Activated naive CD8-positive, alpha-beta T cell treated with anti-CD3 and anti-CD28 coated beads, Interleukin-2, amount 50 U/mL, for 24 hours (primary cell): ENCODE data around the gene KIF3C.
"Not testable (repeated sequence)": the region's sequence is repeated elsewhere in the genome, so short reads cannot be mapped to it uniquely, and the experiment has no call there.

ENCODE experiments used
- ATAC-seq: fragments of 150-1000 bp; cut with Tn5 transposase; one replicate; pipeline ENCODE4 v1.10.0; 2021
- DNase-seq: peaks from one replicate; pipeline ENCODE4 v3.0.0; 2021
- H3K27ac Mint-ChIP-seq: one replicate; pipeline ENCODE4 v1.8.0; 2021; ENCODE audit warnings: mild to moderate bottlenecking, mixed read lengths
- H3K27me3 Mint-ChIP-seq: one replicate; pipeline ENCODE4 v1.8.0; 2021; ENCODE audit warnings: mixed read lengths
- H3K36me3 Mint-ChIP-seq: one replicate; pipeline ENCODE4 v1.8.0; 2021; ENCODE audit warnings: low read depth, mixed read lengths
- H3K4me1 Mint-ChIP-seq: one replicate; pipeline ENCODE4 v1.8.0; 2021; ENCODE audit warnings: mixed read lengths
- H3K4me3 Mint-ChIP-seq: one replicate; pipeline ENCODE4 v1.8.0; 2021; ENCODE audit warnings: mild to moderate bottlenecking, moderate library complexity, mixed read lengths
- H3K9me3 Mint-ChIP-seq: one replicate; pipeline ENCODE4 v1.8.0; 2021; ENCODE audit warnings: mixed read lengths

Gene KIF3C

DNA sequence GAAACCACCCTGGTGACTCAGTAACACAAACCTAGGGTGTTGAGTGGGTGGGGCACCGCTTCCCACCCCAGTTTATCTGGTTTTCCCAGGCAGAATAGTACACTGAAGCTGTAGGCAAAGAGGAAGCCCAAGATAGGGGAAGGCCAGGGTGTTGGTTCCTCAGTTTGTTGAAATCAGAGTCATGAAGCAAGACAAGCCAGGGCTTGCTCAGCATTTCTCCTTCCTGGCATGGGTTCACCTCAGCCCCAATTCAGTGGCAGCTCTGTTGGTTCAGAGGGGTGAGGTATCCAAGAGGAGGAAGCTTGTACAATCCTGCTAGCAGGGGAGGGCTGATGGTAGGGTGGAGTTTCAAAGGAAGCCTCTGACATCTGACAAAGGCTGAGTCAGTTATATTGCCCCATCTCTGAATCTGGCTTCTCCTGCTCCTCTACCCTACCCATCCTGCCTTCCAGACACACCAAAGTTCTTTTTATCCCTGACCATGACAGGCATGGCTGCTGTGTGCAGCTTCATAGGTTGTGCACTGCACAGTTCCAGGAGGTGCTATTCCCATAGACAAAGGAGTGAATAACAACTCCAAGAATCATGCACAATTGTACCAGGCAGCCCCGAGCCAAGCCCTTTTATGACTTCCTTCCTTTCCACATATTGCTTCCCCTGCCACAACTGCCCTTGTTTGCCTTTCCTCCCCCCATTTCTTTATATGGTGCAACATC, 26.7 kb upstream of the KIF3C start:
- ATAC-seq (no peak), DNase-seq (no peak)
- Mint-ChIP-seq H3K4me1 (no peaks in the 10 kb centered on the region), H3K36me3 (no peaks in the 10 kb centered on the region), H3K27ac (no peak overlapping the region), H3K27me3 (no peaks in the 10 kb centered on the region), H3K9me3 (peaks cover 3% of the 10 kb centered on the region), H3K4me3 (no peak overlapping the region)

DNA sequence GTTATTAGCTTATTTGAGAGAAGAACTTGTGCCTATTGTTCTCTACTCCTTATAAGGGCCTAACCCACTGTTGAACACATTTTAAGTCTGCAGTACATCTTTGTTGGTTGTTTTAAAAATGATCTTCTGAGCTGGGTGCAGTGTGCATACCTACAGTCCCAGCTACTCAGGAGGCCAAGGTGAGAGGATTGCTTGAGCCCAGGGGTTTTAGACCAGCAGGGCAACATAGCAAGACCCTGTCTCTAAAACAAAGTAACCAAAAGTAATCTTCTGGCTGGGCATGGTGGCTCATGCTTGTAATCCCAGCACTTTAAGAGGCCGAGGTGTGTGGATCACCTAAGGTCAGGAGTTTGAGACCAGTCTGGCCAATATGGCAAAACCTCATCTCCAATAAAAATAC, 25.8 kb upstream of the KIF3C start:
- Mint-ChIP-seq H3K4me1 (no peaks in the 10 kb centered on the region), H3K4me3 (no peak overlapping the region)
- ATAC-seq, result no peak

DNA sequence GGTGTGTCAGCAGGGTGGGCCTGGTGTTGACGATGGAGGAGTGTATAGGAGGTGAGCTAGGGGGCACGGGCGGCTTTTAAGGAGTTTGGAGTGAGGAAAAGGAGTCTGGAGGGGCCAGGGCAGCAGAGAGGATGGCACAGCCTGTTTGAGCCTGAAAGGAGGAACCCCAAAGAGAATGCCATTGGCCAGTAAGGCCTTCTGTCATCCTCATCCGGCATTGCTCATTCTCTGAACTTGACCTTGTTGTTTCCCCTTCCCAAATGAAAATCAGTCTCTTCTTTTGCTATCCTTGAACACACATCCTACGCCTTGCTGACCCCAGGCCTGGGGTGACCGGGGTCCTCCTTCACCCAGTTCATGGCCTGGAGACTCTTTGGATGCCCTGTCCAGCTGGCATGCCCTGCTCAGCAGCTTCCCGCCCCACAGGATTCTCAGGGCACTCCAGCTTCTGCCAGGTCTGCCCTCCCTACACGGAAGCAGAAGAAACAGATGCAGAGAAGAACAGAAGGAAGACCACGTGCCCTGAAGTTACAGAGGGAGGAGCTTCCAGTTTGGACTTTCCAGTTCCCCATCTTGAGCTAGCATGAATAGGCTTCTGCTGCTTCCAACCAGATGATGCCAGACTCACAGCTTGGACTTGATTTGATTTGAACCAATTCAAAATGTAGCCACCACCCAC, 20.5 kb upstream of the KIF3C start:
- no peak for DNase-seq
- H3K36me3 Mint-ChIP-seq, result no peaks in the 10 kb centered on the region
- H3K9me3 Mint-ChIP-seq, result no peaks in the 10 kb centered on the region
- H3K27ac Mint-ChIP-seq, result no peak overlapping the region
- H3K4me3 Mint-ChIP-seq, result no peak overlapping the region
- no peaks in the 10 kb centered on the region for H3K4me1 Mint-ChIP-seq
- ATAC-seq, result no peak
- peaks cover 2% of the 10 kb centered on the region for H3K27me3 Mint-ChIP-seq

More for the DNA sequence above, 25.8 kb upstream of the KIF3C start:
- no peak for DNase-seq
- H3K27ac Mint-ChIP-seq, result no peak overlapping the region
- H3K9me3 Mint-ChIP-seq, result peaks cover 3% of the 10 kb centered on the region
- H3K27me3 Mint-ChIP-seq, result no peaks in the 10 kb centered on the region
- H3K36me3 Mint-ChIP-seq, result no peaks in the 10 kb centered on the region

DNA sequence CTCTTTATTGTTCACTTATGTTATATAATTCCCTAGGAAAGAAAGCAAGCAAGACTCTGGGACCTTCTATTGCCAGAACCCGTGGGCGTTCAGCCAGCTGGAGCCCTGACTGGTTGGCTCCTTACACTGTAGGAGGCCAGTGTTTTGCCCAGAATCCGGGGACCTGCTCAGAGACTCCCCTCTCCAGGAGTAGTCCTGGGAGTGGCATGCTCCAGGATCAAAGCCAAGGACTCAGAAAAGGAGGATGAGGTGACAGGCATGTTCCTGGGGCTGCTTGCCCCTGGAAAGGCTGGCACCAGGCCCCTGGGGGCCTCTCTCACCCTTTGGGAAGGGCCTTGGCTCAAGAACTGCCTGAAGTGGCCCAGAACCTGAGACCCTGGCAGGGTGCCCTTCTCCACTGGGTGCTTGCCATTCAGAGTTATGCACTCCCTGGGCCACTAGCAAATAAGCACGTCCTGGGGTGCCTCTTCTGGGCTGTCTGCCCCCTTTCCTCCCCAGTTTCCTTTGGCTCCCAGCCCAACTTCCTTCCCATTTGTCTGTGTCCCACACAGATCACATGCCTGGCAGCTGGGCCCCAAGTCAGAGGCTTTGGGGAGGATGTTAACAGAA, 19.6 kb upstream of the KIF3C start:
- Mint-ChIP-seq H3K9me3 (no peaks in the 10 kb centered on the region), H3K36me3 (no peaks in the 10 kb centered on the region), H3K4me1 (no peaks in the 10 kb centered on the region), H3K4me3 (no peak overlapping the region), H3K27me3 (peaks cover 2% of the 10 kb centered on the region), H3K27ac (no peak overlapping the region)
- ATAC-seq, result no peak
- DNase-seq, result no peak

DNA sequence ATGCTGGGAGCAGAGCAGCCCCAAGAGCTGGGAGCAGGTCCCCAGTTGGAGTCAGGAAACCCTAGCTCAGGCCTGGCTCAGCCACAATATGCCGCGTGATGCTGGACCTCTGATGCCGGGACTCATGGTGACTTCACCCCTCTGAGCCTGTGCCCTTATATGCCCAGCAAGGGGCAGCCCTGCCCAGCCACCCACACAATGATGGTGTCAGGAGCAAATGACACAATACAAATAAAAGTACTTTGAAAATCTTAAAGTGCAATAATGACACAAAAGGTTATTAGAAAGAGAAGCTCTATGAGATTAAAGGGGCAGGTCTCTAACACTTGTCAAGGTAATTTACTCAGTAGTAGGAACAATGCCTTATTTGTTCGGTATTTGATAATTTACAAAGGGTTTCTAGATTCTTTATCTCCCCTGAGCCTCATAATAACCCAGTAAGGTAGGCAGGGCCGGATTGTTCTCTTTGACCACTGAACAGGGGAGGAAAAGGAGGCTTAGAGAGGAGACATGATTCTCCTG, 18.3 kb upstream of the KIF3C start:
- Mint-ChIP-seq H3K4me3 (no peak overlapping the region), H3K36me3 (no peaks in the 10 kb centered on the region), H3K9me3 (no peaks in the 10 kb centered on the region), H3K4me1 (no peaks in the 10 kb centered on the region), H3K27me3 (peaks cover 2% of the 10 kb centered on the region), H3K27ac (no peak overlapping the region)
- ATAC-seq, result no peak
- no peak for DNase-seq

DNA sequence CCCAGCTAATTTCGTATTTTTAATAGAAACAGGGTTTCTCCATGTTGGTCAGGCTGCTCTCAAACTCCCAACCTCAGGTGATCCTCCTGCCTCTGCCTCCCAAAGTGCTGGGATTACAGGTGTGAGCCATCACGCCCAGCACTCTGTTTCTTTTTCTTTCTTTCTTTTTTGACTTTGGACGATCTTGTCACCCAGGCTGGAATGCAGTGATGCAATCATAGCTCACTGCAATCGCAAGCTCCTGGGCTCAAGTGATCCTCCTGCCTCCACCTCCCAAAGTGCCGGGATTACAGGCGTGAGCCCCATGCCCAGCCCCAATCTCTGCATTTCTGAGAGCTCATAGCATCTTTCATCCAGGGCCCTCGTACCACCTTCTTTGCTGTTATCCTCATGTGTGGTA, 17.1 kb upstream of the KIF3C start:
- H3K27ac Mint-ChIP-seq, H3K27me3 Mint-ChIP-seq, H3K4me1 Mint-ChIP-seq, H3K9me3 Mint-ChIP-seq, DNase-seq, H3K36me3 Mint-ChIP-seq, ATAC-seq, H3K4me3 Mint-ChIP-seq: not testable (repeated sequence)

DNA sequence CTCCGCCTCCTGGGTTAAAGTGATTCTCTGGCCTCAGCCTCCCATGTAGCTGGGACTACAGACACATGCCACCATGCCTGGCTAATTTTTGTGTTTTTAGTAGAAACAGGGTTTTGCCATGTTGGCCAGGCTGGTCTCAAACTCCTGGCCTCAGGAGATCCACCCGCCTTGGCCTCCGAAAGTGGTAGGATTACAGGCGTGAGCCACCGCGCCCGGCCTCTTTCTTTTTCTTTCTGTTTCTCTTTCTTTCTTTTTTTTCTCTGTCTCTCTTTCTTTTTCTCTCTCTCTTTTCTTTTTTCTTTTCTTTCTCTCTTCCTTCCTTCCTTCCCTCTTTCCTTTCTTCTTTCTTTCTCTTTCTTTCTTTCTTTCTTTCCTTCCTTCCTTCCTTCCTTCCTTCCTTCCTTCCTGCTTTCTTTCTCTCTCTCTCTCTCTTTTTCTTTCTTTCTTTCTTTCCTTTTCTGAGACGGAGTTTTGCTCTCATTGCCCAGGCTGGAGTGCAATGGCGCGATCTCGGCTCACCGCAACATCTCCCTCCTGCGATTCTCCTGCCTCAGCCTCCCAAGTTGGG, 16.6 kb upstream of the KIF3C start:
- not testable (repeated sequence) for H3K36me3 Mint-ChIP-seq, H3K9me3 Mint-ChIP-seq, H3K27ac Mint-ChIP-seq, ATAC-seq, DNase-seq, H3K27me3 Mint-ChIP-seq, H3K4me3 Mint-ChIP-seq, H3K4me1 Mint-ChIP-seq

DNA sequence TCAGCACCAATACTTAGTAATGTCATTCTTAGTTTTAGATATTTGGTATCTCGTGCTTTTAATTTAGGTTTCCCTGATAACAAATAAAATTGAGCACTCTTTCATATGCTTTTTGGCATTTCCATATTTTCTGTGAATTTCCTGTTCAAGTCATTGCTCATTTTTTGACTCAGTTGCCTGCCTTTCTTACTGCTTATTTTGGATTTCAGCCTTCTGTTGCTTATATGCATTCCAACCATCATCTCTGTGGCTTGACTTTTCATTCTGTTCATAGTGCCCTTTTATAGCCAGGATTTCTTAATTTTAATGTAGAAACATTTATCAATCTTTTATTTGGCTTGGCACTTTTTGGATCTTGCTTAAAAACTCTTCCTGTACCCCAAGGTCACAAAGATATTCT, 14.5 kb upstream of the KIF3C start:
- H3K9me3 Mint-ChIP-seq, result no peaks in the 10 kb centered on the region
- DNase-seq (no peak), ATAC-seq (no peak)
- peaks cover 2% of the 10 kb centered on the region for H3K27me3 Mint-ChIP-seq
- H3K4me3 Mint-ChIP-seq, result no peak overlapping the region
- H3K27ac Mint-ChIP-seq, result no peak overlapping the region
- peaks cover 3% of the 10 kb centered on the region for H3K4me1 Mint-ChIP-seq
- no peaks in the 10 kb centered on the region for H3K36me3 Mint-ChIP-seq

DNA sequence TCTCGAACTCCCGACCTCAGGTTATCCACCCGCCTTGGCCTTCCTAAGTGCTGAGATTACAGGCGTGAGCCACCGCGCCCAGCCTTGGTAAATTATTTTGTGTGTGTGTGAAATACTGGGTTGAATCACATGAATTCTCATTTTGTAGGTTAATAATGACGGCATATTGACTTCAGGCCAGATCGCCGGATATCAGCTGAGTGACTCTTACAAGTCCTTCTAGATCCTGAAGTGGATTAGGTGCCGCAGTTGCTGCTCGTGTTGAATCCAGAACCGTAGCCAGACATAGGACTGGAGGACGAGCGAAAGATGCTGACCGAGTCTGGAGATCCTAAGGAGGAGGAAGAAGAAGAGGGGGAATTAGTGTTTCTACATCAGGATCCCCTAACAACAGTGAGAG, 12.2 kb upstream of the KIF3C start:
- ATAC-seq (no peak), DNase-seq (no peak)
- no peak overlapping the region for H3K4me3 Mint-ChIP-seq
- H3K27ac Mint-ChIP-seq, result no peak overlapping the region
- no peaks in the 10 kb centered on the region for H3K36me3 Mint-ChIP-seq
- H3K4me1 Mint-ChIP-seq, result peaks cover 8% of the 10 kb centered on the region
- H3K27me3 Mint-ChIP-seq, result peaks cover 1% of the 10 kb centered on the region
- H3K9me3 Mint-ChIP-seq, result no peaks in the 10 kb centered on the region

DNA sequence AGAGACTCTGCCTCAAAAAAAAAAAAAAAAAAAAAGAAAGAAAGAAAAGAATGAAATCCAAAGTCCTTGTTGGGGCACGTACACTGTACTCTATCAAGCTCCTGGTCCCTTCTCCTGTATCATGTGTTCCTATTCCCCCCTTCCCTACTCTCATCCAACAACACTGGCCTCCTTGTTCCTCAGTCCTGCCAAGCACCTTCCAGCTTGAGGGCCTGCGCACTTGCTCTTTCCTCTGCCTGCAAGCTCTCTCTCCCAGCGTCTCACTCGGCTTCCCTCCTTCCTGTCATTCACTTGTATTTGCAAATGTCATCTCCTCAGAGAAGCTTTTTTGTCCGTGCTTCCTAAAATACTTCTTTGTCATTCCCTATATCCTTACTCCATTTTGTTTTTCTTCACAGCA, 10.8 kb upstream of the KIF3C start:
- H3K4me3 Mint-ChIP-seq, result no peak overlapping the region
- no peak for ATAC-seq
- no peak for DNase-seq
- H3K4me1 Mint-ChIP-seq, result peaks cover 8% of the 10 kb centered on the region
- H3K9me3 Mint-ChIP-seq, result no peaks in the 10 kb centered on the region
- H3K27me3 Mint-ChIP-seq, result no peaks in the 10 kb centered on the region
- H3K27ac Mint-ChIP-seq, result no peak overlapping the region
- H3K36me3 Mint-ChIP-seq, result no peaks in the 10 kb centered on the region

DNA sequence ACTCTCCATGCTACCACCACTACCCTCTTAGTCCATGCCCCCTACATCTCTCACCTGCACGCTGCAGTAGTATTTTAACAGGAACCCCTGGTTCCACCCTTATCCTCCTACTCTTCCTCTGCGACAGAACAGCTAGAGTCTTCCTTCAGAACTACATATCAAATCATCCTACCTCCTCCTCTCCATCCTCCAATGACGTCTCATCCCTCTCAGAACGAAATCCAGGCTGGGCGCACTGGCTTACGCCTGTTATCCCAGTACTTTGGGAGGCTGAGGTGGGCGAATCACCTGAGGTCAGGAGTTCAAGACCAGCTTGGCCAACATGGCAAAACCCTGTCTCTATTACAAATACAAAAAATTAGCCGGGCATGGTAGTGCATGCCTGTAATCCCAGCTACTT, 10.3 kb upstream of the KIF3C start:
- ATAC-seq (no peak), DNase-seq (no peak)
- Mint-ChIP-seq H3K4me3 (no peak overlapping the region), H3K27ac (no peak overlapping the region), H3K36me3 (no peaks in the 10 kb centered on the region), H3K27me3 (no peaks in the 10 kb centered on the region), H3K9me3 (no peaks in the 10 kb centered on the region), H3K4me1 (peaks cover 8% of the 10 kb centered on the region)

DNA sequence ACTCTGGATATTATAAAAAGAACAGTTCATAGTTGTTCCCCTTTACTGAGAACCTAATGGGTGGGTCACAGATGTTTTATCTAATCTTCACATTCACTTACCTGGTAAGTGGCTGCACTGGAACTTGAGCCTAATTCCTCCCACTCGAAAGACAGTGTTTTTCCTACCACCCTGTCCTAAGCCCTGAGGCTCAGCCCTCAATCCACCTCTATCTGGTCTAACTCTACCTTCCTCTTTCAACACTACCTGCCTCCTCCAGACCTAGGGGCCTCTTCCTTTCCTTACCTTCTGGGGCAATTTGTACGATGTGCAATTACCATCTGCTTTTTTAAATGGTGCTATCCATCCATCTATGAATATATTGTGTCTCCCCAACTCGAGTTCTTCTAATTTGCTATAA, 9.7 kb upstream of the KIF3C start:
- Mint-ChIP-seq H3K9me3 (no peaks in the 10 kb centered on the region), H3K36me3 (no peaks in the 10 kb centered on the region), H3K4me1 (peaks cover 8% of the 10 kb centered on the region), H3K4me3 (no peak overlapping the region), H3K27ac (no peak overlapping the region), H3K27me3 (no peaks in the 10 kb centered on the region)
- DNase-seq (no peak), ATAC-seq (no peak)

DNA sequence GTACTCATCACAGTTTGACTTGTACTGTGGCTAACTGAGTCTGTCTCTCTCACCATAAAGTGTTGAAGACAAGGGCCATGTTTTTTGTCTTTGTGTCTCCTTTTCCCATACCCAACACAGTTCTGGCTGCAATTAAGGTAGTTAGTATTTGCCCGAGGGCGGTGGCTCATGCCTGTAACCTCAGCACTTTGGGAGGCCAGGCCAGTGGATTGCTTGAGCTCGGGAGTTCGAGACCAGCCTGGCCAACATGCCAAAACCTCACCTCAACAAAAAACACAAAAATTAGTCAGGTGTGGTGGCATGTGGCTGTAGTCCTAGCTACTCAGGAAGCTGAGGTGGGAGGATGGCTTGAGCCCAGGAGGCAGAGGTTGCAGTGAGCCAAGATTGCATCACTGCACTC, 6.9 kb upstream of the KIF3C start:
- Mint-ChIP-seq H3K36me3 (no peaks in the 10 kb centered on the region), H3K4me1 (peaks cover 8% of the 10 kb centered on the region), H3K27me3 (no peaks in the 10 kb centered on the region), H3K27ac (no peak overlapping the region), H3K9me3 (no peaks in the 10 kb centered on the region), H3K4me3 (no peak overlapping the region)
- no peak for ATAC-seq
- no peak for DNase-seq

DNA sequence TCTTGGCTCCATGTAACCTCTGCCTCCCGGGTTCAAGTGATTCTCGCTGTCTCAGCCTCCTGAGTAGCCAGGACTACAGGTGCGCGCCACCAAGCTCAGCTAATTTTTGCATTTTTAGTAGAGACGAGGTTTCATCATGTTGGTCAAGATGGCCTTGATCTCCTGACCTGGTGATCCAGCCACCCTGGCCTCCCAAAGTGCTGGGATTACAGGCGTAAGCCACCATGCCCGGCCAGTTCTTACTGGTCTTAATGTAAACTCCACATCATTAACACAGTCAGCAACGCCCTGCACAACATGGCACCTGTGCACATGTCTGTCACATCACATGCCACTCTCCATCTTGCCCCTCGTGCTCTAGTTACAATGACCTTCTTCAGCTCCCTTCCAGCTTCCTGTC, 5.8 kb upstream of the KIF3C start:
- DNase-seq, result no peak
- ATAC-seq, result no peak
- H3K9me3 Mint-ChIP-seq, result no peaks in the 10 kb centered on the region
- peaks cover 10% of the 10 kb centered on the region for H3K4me1 Mint-ChIP-seq
- no peaks in the 10 kb centered on the region for H3K36me3 Mint-ChIP-seq
- no peak overlapping the region for H3K4me3 Mint-ChIP-seq
- no peaks in the 10 kb centered on the region for H3K27me3 Mint-ChIP-seq
- no peak overlapping the region for H3K27ac Mint-ChIP-seq

DNA sequence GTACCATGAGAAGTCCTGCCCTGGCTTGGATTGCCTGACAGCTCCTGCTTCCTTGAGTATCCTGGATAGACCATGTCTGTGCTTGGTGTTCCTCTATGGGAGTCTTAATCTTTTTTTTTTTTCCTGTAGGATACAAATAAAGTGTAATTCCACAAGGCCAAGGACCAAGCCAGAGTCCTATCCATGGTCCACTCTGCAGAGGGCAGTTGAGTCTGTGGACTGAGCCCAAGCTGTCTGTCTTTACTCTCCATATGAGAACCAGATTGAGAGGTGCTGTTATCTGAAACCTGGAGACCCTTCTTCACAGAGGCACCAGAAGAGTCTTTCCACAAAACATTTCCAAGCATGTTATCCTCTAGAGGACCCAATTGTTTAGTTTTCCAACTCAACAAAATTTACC, 1.4 kb upstream of the KIF3C start:
- Mint-ChIP-seq H3K27ac (no peak overlapping the region), H3K4me1 (peaks cover 5% of the 10 kb centered on the region), H3K36me3 (no peaks in the 10 kb centered on the region), H3K9me3 (no peaks in the 10 kb centered on the region), H3K4me3 (no peak overlapping the region), H3K27me3 (no peaks in the 10 kb centered on the region)
- DNase-seq (no peak), ATAC-seq (no peak)
